ENCODE data around the gene CNOT10.

The CNOT10 gene

DNA sequence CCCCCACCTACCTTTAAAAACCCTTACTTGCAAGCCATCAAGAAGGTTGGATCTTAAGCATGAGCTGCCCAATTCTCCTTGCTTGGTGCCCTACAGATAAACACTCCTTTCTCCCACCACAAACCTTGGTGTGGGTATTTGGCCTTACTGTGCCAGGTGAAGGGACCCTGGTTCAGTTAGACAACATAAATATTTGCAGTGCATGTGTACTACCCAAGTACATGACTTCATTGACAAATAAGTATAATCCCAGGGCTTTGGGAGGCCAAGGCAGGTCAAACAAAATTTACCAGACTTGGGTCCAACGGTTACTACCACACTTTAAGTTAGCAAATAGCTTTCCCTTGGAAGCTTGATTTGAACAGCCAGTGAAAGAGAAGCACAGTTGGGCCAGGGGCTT lies 9.3 kb upstream of the CNOT10 start:
- Histone ChIP-seq H3K4me2 (ENCODE audit: low read length) (no peak overlapping the region), H2AK5ac (ENCODE audit: low read length) (no peak overlapping the region), H3K79me2 (ENCODE audit: control insufficient read depth, insufficient read depth, low read length, poor library complexity) (no peaks in the 10 kb centered on the region), H3K4me3 (ENCODE audit: low read depth, low read length) (no peak overlapping the region), H2BK12ac (ENCODE audit: low read length) (no peak overlapping the region), H2BK120ac (ENCODE audit: insufficient read depth, low read length, poor library complexity) (no peak overlapping the region), H2AFZ (ENCODE audit: insufficient read depth, low read length, poor library complexity) (no peak overlapping the region), H4K8ac (ENCODE audit: low read depth, low read length) (no peak overlapping the region), H4K91ac (ENCODE audit: low read depth, low read length) (no peak overlapping the region), H3K27me3 (ENCODE audit: insufficient read depth, low read length) (no peaks in the 10 kb centered on the region), H3K79me1 (ENCODE audit: low read length) (no peaks in the 10 kb centered on the region), H3K23ac (ENCODE audit: low read length) (no peak overlapping the region), H4K12ac (ENCODE audit: low read depth, low read length) (no peak overlapping the region), H3K14ac (ENCODE audit: low read length) (no peak overlapping the region), H2BK5ac (ENCODE audit: low read depth, low read length, poor library complexity) (no peak overlapping the region), H3K18ac (ENCODE audit: low read length) (no peak overlapping the region), H3K36me3 (ENCODE audit: control insufficient read depth in 1 of 2, insufficient read depth in 2 of 2, low read length in 2 of 2) (no peaks in the 10 kb centered on the region), H3K9ac (ENCODE audit: low read length) (no peak overlapping the region), H3K4me1 (ENCODE audit: control insufficient read depth in 1 of 2, insufficient read depth in 2 of 2, low read length in 2 of 2) (no peaks in the 10 kb centered on the region), H3K4ac (ENCODE audit: low read depth, low read length) (no peak overlapping the region), H3K27ac (ENCODE audit: low read depth, low read length) (no peak overlapping the region), H3K9me3 (ENCODE audit: insufficient read depth, low read depth, low read length) (peaks cover 1% of the 10 kb centered on the region)
- no peak for DNase-seq
- no CpG with 5 or more reads among the region's 1 CpG for WGBS (ENCODE audit: extremely low coverage, insufficient coverage, insufficient read length)

DNA sequence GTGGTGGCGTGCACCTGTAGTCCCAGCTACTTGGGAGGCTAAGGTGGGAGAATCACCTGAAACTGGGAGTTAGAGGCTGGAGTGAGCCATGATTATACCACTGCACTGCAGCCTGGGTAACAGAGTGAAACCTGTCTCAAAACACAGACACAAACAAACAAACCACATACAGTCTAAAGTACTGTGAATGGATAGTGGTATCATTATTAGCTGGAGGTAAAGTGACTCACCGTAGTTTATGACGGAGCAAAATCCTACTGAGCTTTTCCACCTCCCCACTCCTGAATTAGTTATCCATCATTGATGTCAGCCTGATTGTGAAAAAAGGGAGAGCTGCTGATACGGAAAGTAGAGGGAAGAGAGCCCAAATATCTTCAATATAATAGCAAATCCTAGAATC lies 3.2 kb upstream of the CNOT10 start:
- H3K4me3 ChIP-seq (ENCODE audit: low read depth, low read length) = no peak overlapping the region
- peaks cover 9% of the 10 kb centered on the region for H3K79me2 ChIP-seq (ENCODE audit: control insufficient read depth, insufficient read depth, low read length, poor library complexity)
- no peak overlapping the region for H2BK12ac ChIP-seq (ENCODE audit: low read length)
- H2AFZ ChIP-seq (ENCODE audit: insufficient read depth, low read length, poor library complexity) = no peak overlapping the region
- no peak overlapping the region for H4K8ac ChIP-seq (ENCODE audit: low read depth, low read length)
- H3K23ac ChIP-seq (ENCODE audit: low read length) = no peak overlapping the region
- no peak overlapping the region for H3K14ac ChIP-seq (ENCODE audit: low read length)
- whole genome bisulfite sequencing (ENCODE audit: extremely low coverage, insufficient coverage, insufficient read length) = no CpG with 5 or more reads among the region's 4 CpGs
- no peak overlapping the region for H2BK5ac ChIP-seq (ENCODE audit: low read depth, low read length, poor library complexity)
- H4K91ac ChIP-seq (ENCODE audit: low read depth, low read length) = no peak overlapping the region
- no peak overlapping the region for H3K9ac ChIP-seq (ENCODE audit: low read length)
- no peak overlapping the region for H3K27ac ChIP-seq (ENCODE audit: low read depth, low read length)
- H2BK120ac ChIP-seq (ENCODE audit: insufficient read depth, low read length, poor library complexity) = no peak overlapping the region
- DNase-seq = peak; percentile 3 to 27
- H3K36me3 ChIP-seq (ENCODE audit: control insufficient read depth in 1 of 2, insufficient read depth in 2 of 2, low read length in 2 of 2) = no peaks in the 10 kb centered on the region
- no peaks in the 10 kb centered on the region for H3K27me3 ChIP-seq (ENCODE audit: insufficient read depth, low read length)
- H4K12ac ChIP-seq (ENCODE audit: low read depth, low read length) = no peak overlapping the region
- H3K4me2 ChIP-seq (ENCODE audit: low read length) = no peak overlapping the region
- H2AK5ac ChIP-seq (ENCODE audit: low read length) = no peak overlapping the region
- no peaks in the 10 kb centered on the region for H3K4me1 ChIP-seq (ENCODE audit: control insufficient read depth in 1 of 2, insufficient read depth in 2 of 2, low read length in 2 of 2)
- no peaks in the 10 kb centered on the region for H3K9me3 ChIP-seq (ENCODE audit: insufficient read depth, low read depth, low read length)
- no peak overlapping the region for H3K4ac ChIP-seq (ENCODE audit: low read depth, low read length)
- no peak overlapping the region for H3K18ac ChIP-seq (ENCODE audit: low read length)
- peaks cover 7% of the 10 kb centered on the region for H3K79me1 ChIP-seq (ENCODE audit: low read length)

DNA sequence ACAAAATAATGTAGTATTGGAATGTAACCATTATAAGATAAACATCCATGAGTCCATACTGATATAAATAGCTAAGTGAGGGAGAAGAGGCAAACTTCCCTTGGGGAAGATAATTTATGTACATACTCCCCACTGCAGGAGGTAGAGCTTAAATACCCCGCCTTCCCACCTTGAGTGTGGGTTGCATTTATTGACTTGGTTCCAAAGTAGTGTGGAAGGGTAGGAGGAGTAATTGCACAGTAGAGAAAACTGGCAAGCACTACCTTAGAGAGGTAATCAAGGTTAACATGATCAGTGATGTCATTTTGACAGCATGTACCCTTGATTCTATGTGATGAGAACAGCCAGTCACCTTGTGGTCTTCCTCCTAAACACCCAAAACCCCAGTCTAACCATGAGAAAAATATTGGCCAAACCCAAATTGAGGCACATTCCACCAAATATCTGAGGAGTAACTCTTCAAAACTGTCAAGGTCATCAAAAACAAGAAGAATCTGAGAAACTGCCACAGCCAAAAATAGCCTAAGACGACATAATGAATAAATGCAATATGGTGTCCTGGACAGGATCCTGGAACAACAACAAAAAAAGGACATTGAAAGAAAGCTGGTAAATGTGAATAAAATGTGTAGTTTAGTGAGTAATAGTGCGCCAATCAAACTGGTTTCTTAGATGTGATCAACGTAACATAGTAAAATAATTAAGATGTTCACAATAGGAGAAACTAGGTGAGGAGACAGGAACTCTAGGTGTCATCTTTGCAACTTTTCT lies 774 bp upstream of the CNOT10 start:
- H3K4me3 ChIP-seq (ENCODE audit: low read depth, low read length) = no peak overlapping the region

DNA sequence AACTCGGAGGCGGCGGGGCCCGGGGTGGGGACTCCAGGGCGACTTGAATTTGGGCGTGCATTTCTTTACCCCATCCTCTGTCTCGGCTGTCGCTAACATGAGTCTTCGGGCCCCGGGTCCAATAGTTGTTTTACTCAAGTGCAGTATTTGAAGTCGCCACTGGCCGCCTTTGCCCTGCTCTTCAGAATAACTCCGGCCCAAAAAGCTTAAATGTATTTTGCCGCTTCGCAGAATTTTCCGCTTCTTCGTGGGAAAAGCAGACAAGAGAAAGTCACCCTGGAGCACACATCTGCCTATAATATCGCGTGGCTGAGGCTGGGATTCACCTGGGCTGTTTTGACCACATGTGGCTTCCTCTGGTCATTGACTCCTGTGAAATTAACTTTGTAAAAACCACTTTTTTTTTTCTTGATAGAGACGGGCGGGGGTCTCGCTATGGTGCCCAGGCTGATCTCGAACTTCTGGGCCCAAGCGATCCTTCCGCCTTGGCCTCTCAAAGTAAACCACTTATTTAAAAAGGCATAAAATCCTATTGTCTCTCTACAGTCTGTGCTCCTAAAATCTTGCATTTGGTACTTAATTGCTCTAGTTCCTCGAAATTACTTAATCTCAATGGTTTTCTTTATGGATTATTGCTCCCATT lies 676 bp downstream of the CNOT10 start:
- no peaks in the 10 kb centered on the region for H3K4me1 ChIP-seq (ENCODE audit: control insufficient read depth in 1 of 2, insufficient read depth in 2 of 2, low read length in 2 of 2)
- peak overlapping the region; percentile 78 for H3K4me2 ChIP-seq (ENCODE audit: low read length)
- peak overlapping the region; percentile 52 for H3K4ac ChIP-seq (ENCODE audit: low read depth, low read length)
- H2BK120ac ChIP-seq (ENCODE audit: insufficient read depth, low read length, poor library complexity) = peak overlapping the region; percentile 94
- peak overlapping the region; percentile 21 for H2AK5ac ChIP-seq (ENCODE audit: low read length)
- peak overlapping the region; percentile 92 for H4K8ac ChIP-seq (ENCODE audit: low read depth, low read length)
- H3K27me3 ChIP-seq (ENCODE audit: insufficient read depth, low read length) = no peaks in the 10 kb centered on the region
- H2BK12ac ChIP-seq (ENCODE audit: low read length) = peak overlapping the region; percentile 20
- H4K12ac ChIP-seq (ENCODE audit: low read depth, low read length) = peak overlapping the region; percentile 6
- no peaks in the 10 kb centered on the region for H3K9me3 ChIP-seq (ENCODE audit: insufficient read depth, low read depth, low read length)
- H3K23ac ChIP-seq (ENCODE audit: low read length) = no peak overlapping the region
- H3K4me3 ChIP-seq (ENCODE audit: low read depth, low read length) = peak overlapping the region; percentile 93
- peak overlapping the region; percentile 60 for H3K14ac ChIP-seq (ENCODE audit: low read length)
- H3K18ac ChIP-seq (ENCODE audit: low read length) = peak overlapping the region; percentile 71
- peaks cover 7% of the 10 kb centered on the region for H3K79me1 ChIP-seq (ENCODE audit: low read length)
- H2BK5ac ChIP-seq (ENCODE audit: low read depth, low read length, poor library complexity) = peak overlapping the region; percentile 89
- peak overlapping the region; percentile 76 for H2AFZ ChIP-seq (ENCODE audit: insufficient read depth, low read length, poor library complexity)
- H4K91ac ChIP-seq (ENCODE audit: low read depth, low read length) = peak overlapping the region; percentile 91
- H3K27ac ChIP-seq (ENCODE audit: low read depth, low read length) = peak overlapping the region; percentile 80
- H3K79me2 ChIP-seq (ENCODE audit: control insufficient read depth, insufficient read depth, low read length, poor library complexity) = peaks cover 12% of the 10 kb centered on the region
- peaks cover 0 to 6% of the 10 kb centered on the region in 2 experiments for H3K36me3 ChIP-seq (ENCODE audit: control insufficient read depth in 1 of 2, insufficient read depth in 2 of 2, low read length in 2 of 2)
- no CpG with 5 or more reads among the region's 26 CpGs for WGBS (ENCODE audit: extremely low coverage, insufficient coverage, insufficient read length)
- H3K9ac ChIP-seq (ENCODE audit: low read length) = peak overlapping the region; percentile 88
- DNase-seq = peak; percentile 25 to 55

More for the DNA sequence above, 774 bp upstream of the CNOT10 start:
- Histone ChIP-seq H3K18ac (ENCODE audit: low read length) (no peak overlapping the region), H3K9ac (ENCODE audit: low read length) (peak overlapping the region; percentile 68), H3K9me3 (ENCODE audit: insufficient read depth, low read depth, low read length) (no peaks in the 10 kb centered on the region), H3K27me3 (ENCODE audit: insufficient read depth, low read length) (no peaks in the 10 kb centered on the region), H3K23ac (ENCODE audit: low read length) (no peak overlapping the region), H3K4me1 (ENCODE audit: control insufficient read depth in 1 of 2, insufficient read depth in 2 of 2, low read length in 2 of 2) (no peaks in the 10 kb centered on the region), H4K91ac (ENCODE audit: low read depth, low read length) (no peak overlapping the region), H3K79me2 (ENCODE audit: control insufficient read depth, insufficient read depth, low read length, poor library complexity) (peaks cover 12% of the 10 kb centered on the region), H2BK5ac (ENCODE audit: low read depth, low read length, poor library complexity) (no peak overlapping the region), H2AFZ (ENCODE audit: insufficient read depth, low read length, poor library complexity) (no peak overlapping the region), H3K4ac (ENCODE audit: low read depth, low read length) (no peak overlapping the region), H2BK120ac (ENCODE audit: insufficient read depth, low read length, poor library complexity) (no peak overlapping the region), H3K4me2 (ENCODE audit: low read length) (peak overlapping the region; percentile 78), H3K79me1 (ENCODE audit: low read length) (peaks cover 7% of the 10 kb centered on the region), H2BK12ac (ENCODE audit: low read length) (no peak overlapping the region), H3K27ac (ENCODE audit: low read depth, low read length) (no peak overlapping the region), H3K14ac (ENCODE audit: low read length) (no peak overlapping the region), H3K36me3 (ENCODE audit: control insufficient read depth in 1 of 2, insufficient read depth in 2 of 2, low read length in 2 of 2) (peaks cover 0 to 6% of the 10 kb centered on the region in 2 experiments), H2AK5ac (ENCODE audit: low read length) (no peak overlapping the region), H4K12ac (ENCODE audit: low read depth, low read length) (no peak overlapping the region), H4K8ac (ENCODE audit: low read depth, low read length) (peak overlapping the region; percentile 33)
- DNase-seq = no peak
- WGBS (ENCODE audit: extremely low coverage, insufficient coverage, insufficient read length) = no CpG with 5 or more reads among the region's 4 CpGs

Measured in trophoblast cell (in vitro differentiated cells and primary cell).